ENCODE data around the gene VPS11.

VPS11 gene

DNA sequence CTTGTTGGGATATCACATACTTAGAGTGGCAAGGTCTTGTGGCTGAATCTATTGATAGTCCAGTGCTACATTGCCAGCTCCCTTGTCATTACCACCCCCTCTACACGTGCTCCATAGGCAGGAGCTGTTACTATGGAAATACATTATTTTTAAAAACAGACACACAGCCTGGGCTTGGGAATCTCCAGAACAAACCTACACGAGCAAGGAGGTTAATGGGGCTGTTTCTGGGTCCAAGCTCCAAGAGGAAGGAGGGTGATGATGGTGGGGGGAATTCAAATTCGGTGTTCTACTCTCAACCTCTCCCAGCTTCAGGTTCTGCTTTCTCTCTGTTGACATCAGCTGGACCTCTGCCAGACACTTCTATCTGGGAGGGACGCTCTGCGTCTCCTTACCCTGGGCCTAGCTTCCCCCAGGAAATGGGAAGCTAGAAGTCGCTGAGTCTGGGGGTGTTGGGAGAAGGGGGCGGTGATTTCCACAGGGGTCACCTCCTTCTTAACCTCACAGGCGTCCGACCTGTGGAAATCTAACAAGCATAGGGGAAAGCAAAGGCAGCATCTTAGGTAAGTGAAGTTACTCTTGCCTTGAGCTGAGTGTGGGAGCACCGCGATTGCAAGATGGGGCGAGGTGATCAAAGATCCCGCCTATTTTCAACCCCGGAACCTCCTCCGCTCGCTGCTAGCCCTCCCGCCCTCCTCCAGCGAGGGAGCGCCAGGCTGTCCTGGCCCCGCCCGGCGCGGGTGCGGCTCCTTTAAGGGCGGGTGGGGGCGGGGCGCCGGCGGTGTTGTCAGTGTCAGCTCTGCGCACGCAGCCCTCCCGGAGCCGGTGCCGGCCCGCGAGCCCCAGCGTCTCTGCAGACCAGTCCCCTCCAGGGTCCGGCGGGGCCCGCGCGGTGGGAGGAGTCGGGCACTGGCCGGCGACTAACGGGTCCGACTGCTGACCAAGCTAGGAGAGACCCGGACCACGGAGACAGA lies 39.2 kb downstream of the VPS11 start, which contains the start of gene C2CD2L:
Gene C2CD2L (plus strand): TSS at position 781 of the 974 bp plus-strand sequence. CDS start 398 bp downstream, outside the sequence.
- FAIRE-seq (no peak), DNase-seq (ENCODE audit: insufficient read length, low spot score) (peak; percentile 93)
- TF ChIP-seq, protein P1, sequence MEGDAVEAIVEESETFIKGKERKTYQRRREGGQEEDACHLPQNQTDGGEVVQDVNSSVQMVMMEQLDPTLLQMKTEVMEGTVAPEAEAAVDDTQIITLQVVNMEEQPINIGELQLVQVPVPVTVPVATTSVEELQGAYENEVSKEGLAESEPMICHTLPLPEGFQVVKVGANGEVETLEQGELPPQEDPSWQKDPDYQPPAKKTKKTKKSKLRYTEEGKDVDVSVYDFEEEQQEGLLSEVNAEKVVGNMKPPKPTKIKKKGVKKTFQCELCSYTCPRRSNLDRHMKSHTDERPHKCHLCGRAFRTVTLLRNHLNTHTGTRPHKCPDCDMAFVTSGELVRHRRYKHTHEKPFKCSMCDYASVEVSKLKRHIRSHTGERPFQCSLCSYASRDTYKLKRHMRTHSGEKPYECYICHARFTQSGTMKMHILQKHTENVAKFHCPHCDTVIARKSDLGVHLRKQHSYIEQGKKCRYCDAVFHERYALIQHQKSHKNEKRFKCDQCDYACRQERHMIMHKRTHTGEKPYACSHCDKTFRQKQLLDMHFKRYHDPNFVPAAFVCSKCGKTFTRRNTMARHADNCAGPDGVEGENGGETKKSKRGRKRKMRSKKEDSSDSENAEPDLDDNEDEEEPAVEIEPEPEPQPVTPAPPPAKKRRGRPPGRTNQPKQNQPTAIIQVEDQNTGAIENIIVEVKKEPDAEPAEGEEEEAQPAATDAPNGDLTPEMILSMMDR (IDR thresholded peaks at IDR 0.05; ENCODE audit: insufficient read depth, missing control alignments) = no peak

DNA sequence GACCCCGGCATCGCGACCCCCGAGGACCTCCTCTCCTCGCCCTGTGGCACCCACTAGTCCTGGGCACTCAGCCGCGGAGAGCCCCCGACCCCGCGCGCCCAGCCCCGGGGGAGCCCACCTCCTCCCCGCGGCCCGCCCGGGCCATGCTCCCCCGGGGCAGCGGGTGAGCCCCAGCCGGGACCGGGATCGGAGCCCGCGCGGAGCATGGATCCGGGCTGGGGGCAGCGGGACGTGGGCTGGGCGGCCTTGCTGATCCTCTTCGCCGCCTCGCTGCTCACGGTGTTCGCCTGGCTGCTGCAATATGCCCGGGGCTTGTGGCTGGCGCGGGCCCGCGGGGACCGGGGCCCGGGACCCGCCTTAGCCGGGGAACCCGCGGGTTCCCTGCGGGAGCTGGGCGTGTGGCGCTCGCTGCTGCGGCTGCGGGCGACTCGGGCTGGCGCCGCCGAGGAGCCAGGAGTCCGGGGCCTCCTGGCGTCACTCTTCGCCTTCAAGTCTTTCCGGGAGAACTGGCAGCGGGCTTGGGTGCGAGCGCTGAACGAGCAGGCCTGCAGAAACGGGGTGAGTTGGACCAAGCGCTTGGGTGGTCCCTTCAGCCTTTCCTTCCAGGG lies 40.0 kb downstream of the VPS11 start:
- no peak for FAIRE-seq
- TF ChIP-seq, protein P1 (IDR thresholded peaks at IDR 0.05; ENCODE audit: insufficient read depth, missing control alignments) = no peak
- no peak for DNase-seq (ENCODE audit: insufficient read length, low spot score)

DNA sequence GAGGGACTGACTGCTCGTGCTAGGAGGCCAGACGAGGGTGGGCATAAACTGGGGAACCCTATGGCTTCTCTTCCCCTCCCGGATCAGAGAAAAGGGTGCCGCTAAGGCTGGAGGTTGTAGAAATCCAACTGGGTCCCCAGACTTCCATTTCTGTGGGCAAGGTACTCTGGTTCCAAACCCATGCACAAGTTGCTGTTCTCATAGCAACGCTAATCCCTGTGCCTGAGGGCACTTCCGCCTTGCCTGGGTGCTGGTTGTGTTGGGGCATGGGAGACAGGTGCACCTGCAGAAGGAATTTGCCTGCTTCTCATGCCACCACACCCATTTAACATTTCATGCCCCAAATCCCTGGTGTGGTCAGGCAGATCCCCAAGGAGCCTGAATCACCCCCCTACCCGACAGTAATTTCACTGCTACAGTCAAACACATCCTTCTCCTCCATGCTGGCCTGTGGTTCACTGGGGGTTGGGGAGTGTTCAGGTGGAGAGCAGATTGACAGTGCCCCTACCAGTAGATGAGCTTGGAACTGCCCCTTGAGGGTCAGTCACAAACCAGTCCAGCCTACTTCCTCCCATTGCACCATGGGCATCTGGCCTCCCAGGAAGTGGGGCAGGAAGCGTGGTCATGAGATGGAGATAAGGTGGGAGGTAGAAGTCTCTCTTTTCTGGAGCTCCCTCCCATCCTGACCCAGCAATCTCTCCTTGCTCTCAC lies 40.7 kb downstream of the VPS11 start:
- no peak for FAIRE-seq
- TF ChIP-seq, protein P1 (IDR thresholded peaks at IDR 0.05; ENCODE audit: insufficient read depth, missing control alignments) = no peak
- DNase-seq (ENCODE audit: insufficient read length, low spot score) = peak; percentile 63

DNA sequence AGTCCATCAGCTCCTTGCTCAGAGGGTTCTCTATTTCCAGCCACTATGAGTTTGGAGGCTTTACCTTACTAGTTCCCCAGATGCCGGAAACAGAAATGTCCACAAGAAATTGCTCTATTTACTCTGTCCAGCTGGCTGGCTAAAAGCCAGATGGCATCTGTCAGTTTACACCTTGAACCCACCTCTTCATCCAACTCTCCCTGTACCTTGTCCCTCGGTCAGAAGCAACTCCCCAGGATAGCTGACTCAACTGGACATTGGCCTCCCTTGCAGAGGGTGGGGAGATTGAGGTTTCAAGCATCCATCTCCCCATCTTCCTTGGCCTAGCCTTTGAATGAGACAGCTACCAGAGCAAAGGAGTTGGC lies 41.2 kb downstream of the VPS11 start:
- no peak for DNase-seq (ENCODE audit: insufficient read length, low spot score)
- no peak for FAIRE-seq
- TF ChIP-seq, protein P1 (IDR thresholded peaks at IDR 0.05; ENCODE audit: insufficient read depth, missing control alignments) = no peak

DNA sequence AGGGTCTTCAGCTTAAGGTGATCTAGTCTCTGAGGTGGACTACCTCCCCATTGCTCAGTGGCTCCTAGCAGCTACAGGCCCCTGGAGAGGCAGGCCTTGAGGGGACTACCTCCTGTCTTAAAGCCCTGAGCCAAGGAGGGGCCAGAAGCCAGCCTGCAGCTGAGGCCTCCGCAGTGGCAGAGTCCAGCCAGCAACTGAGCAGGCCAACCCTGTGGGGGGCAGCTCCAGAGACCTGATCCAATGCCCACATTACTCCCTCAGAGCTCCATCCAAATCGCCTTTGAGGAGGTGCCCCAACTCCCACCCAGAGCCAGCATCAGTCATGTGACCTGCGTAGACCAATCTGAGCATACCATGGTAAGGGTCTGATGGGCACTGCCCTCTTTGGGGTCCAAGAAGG lies 42.2 kb downstream of the VPS11 start:
- DNase-seq (ENCODE audit: insufficient read length, low spot score) = no peak
- TF ChIP-seq, protein P1 (IDR thresholded peaks at IDR 0.05; ENCODE audit: insufficient read depth, missing control alignments) = no peak
- FAIRE-seq = no peak

DNA sequence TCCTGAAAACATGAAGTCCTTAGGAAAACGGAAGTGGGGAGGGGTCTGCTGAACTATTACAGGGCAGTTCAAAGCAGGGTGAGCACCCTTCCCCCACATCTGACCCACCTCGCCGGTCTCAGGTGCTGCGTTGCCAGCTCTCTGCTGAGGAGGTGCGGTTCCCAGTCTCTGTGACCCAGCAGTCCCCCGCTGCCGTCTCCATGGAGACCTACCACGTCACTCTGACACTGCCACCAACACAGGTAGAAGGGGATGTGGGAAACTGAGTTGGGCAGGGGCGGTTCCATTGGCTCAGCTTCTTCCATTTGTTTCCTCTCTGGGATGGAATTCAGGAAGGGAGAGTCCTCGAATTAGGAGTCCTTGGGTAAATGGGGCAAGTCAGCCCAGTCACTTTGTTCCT lies 42.8 kb downstream of the VPS11 start:
- DNase-seq (ENCODE audit: insufficient read length, low spot score) (no peak), FAIRE-seq (no peak)
- TF ChIP-seq, protein P1 (IDR thresholded peaks at IDR 0.05; ENCODE audit: insufficient read depth, missing control alignments) = no peak
